Endothelial cell of umbilical vein (primary cell): ENCODE measurements around the gene TAT. TPM values are rescaled to one million over a fixed set of nuclear protein-coding genes. Genes with fewer than 3 reads are reported as not detected.

Source experiments
- BruUV-seq: library from RNA; stranded (reverse); fragments of 400-500 nt; replicated peaks from 2 replicates; lab custom pipeline; 2021; lab: Mats Ljungman, UMichigan
- CTCF ChIA-PET: fragments of 300-600, 350-600 bp; sonication (Branson Sonifier 250); formaldehyde crosslinking; loops from one replicate; lab custom pipeline; 2021; ENCODE audit warnings: antibody characterized with exemption, inconsistent platforms; lab: Charles Lee
- POLR2A ChIA-PET: fragments of 300-600, 350-600 bp; sonication (Branson Sonifier 250); formaldehyde crosslinking; loops from one replicate; lab custom pipeline; 2021; ENCODE audit warnings: antibody characterized with exemption, inconsistent platforms; lab: Charles Lee
- DNase-seq: peaks from one replicate; pipeline ENCODE4 v3.0.0-alpha.2; 2011; ENCODE audit warnings: low read depth, low spot score
- FAIRE-seq: peaks from 2 replicates; lab custom pipeline; 2011; peaks lifted over from hg19 to GRCh38; lab: Jason Lieb, UNC
- H2AFZ ChIP-seq: 2 replicates; pipeline ENCODE4 v1.6.0; 2012; ENCODE audit warnings: low read depth, low read length, control low read depth, inconsistent platforms
- H3K27ac ChIP-seq: 2 replicates; pipeline ENCODE4 v1.5.1; 2011; ENCODE audit warnings: low read depth, mild to moderate bottlenecking, control low read depth, low read length, moderate library complexity; ENCODE audit not compliant: insufficient read depth
- H3K27me3 ChIP-seq, 2 experiments: 2 replicates each; pipeline versions ENCODE4 v1.6.0 to v1.6.1; 2011; ENCODE audit warnings: low read length in 2 of 2, mixed read lengths in 1 of 2; ENCODE audit not compliant: control insufficient read depth in 2 of 2, insufficient read depth in 2 of 2
- H3K36me3 ChIP-seq, 2 experiments: 2 replicates in 1 of 2; 3 replicates in 1 of 2; pipeline ENCODE4 v1.5.1; 2011; ENCODE audit warnings: low read length in 2 of 2, mild to moderate bottlenecking in 1 of 2, moderate library complexity in 1 of 2; ENCODE audit not compliant: control insufficient read depth in 2 of 2, insufficient read depth in 2 of 2; ENCODE audit errors: extremely low read depth in 1 of 2
- H3K4me1 ChIP-seq: 3 replicates; pipeline ENCODE4 v1.5.1; 2011; ENCODE audit warnings: mild to moderate bottlenecking, low read length; ENCODE audit not compliant: control insufficient read depth, insufficient read depth; ENCODE audit errors: extremely low read depth
- H3K4me2 ChIP-seq: 2 replicates; pipeline ENCODE4 v1.6.1; 2011; ENCODE audit warnings: low read length, control low read depth, mixed read lengths; ENCODE audit not compliant: insufficient read depth
- H3K4me3 ChIP-seq, 3 experiments: fragments of 200-600 bp in 1 of 3; sonication (generic), shearing (Covaris generic) in 1 of 3; replicated peaks in 1 of 3; 2 replicates each; pipeline ENCODE4 v1.5.1; 2011 to 2016; ENCODE audit warnings: control low read depth in 3 of 3, low read length in 3 of 3, mild to moderate bottlenecking in 2 of 3, inconsistent platforms in 1 of 3, low read depth in 1 of 3, moderate library complexity in 1 of 3; ENCODE audit not compliant: insufficient read depth in 1 of 3
- H3K79me2 ChIP-seq: 2 replicates; pipeline ENCODE4 v1.6.0; 2012; ENCODE audit warnings: low read length, inconsistent platforms; ENCODE audit not compliant: control insufficient read depth, insufficient read depth
- H3K9ac ChIP-seq: replicated peaks from 2 replicates; pipeline ENCODE3; 2011; ENCODE audit warnings: low read length, control low read depth; ENCODE audit not compliant: insufficient read depth; ENCODE audit errors: extremely low read depth
- H3K9me1 ChIP-seq: replicated peaks from 3 replicates; pipeline ENCODE4 v1.6.0; 2011; ENCODE audit warnings: mild to moderate bottlenecking, low read length; ENCODE audit not compliant: control insufficient read depth, insufficient read depth; ENCODE audit errors: extremely low read depth
- H3K9me3 ChIP-seq: replicated peaks from 2 replicates; pipeline ENCODE4 v1.5.1; 2012; ENCODE audit warnings: low read length, inconsistent platforms; ENCODE audit not compliant: control insufficient read depth, insufficient read depth
- H4K20me1 ChIP-seq: replicated peaks from 2 replicates; pipeline ENCODE3; 2011; ENCODE audit warnings: mild to moderate bottlenecking, low read length; ENCODE audit not compliant: control insufficient read depth, insufficient read depth; ENCODE audit errors: extremely low read depth
- CTCF ChIP-seq, 2 donors: IDR thresholded peaks; 1 replicate in 1 of 2; 2 replicates in 1 of 2; pipeline ENCODE4 v1.5.1; 2011; ENCODE audit warnings: low read length in 2 of 2, mild to moderate bottlenecking in 2 of 2, moderate library complexity in 2 of 2, control low read depth in 1 of 2, inconsistent platforms in 1 of 2, low read depth in 1 of 2; ENCODE audit not compliant: insufficient read depth in 1 of 2; ENCODE audit errors: extremely low read depth in 1 of 2
- EZH2 ChIP-seq: IDR thresholded peaks from 2 replicates; pipeline ENCODE4 v1.6.1; 2012; ENCODE audit warnings: borderline replicate concordance, low read depth, mild to moderate bottlenecking, moderate library complexity, low read length, inconsistent platforms; ENCODE audit not compliant: severe bottlenecking
- FOS ChIP-seq: IDR thresholded peaks from 2 replicates; pipeline ENCODE4 v1.6.1; 2011; ENCODE audit warnings: mild to moderate bottlenecking, low read length, moderate library complexity, borderline replicate concordance; ENCODE audit not compliant: insufficient read depth
- GATA2 ChIP-seq: IDR thresholded peaks from 2 replicates; pipeline ENCODE4 v1.7.0; 2011; ENCODE audit warnings: low read depth, mild to moderate bottlenecking, moderate library complexity, mixed read lengths, low read length; ENCODE audit not compliant: insufficient read length, insufficient read depth
- JUN ChIP-seq: IDR thresholded peaks from 2 replicates; pipeline ENCODE4 v1.6.1; 2011; ENCODE audit warnings: borderline replicate concordance, low read depth; ENCODE audit not compliant: insufficient read length, insufficient read depth
- MAX ChIP-seq: IDR thresholded peaks from 2 replicates; pipeline ENCODE4 v1.6.1; 2011; ENCODE audit not compliant: insufficient read depth, insufficient read length
- MYC ChIP-seq: IDR thresholded peaks from one replicate; pipeline ENCODE4 v1.6.1; 2011; ENCODE audit warnings: mild to moderate bottlenecking, low read depth, low read length
- POLR2A ChIP-seq: IDR thresholded peaks from 2 replicates; pipeline ENCODE4 v1.6.1; 2012; ENCODE audit warnings: low read depth, mild to moderate bottlenecking, control low read depth, low read length
- POLR2AphosphoS5 ChIP-seq: IDR thresholded peaks from 2 replicates; pipeline ENCODE4 v1.6.1; 2012; ENCODE audit warnings: low read depth, mild to moderate bottlenecking, control low read depth, low read length, moderate library complexity; ENCODE audit not compliant: insufficient read depth
- dilution Hi-C: fragments of 300-500 bp; cut with MboI; formaldehyde crosslinking; loops from one replicate; pipeline ENCODE4 v1.15.0; 2019; ENCODE audit warnings: low sequenced_read_pairs; ENCODE audit not compliant: extremely low pct_ligation_motif_present
- intact Hi-C: fragments of 100-400 bp; cut with micrococcal nuclease; formaldehyde crosslinking; loops from one replicate; pipeline ENCODE4 v1.10.0; 2022
- polyA plus RNA-seq, 4 experiments: library from polyadenylated mRNA; depleted of rRNA in 3 of 4; stranded (reverse) in 3 of 4; unstranded in 1 of 4; fragments of >200 nt; gene quantifications; 2 replicates each; pipeline versions ENCODE4 v1.2.1 to v1.2.3, GENCODE V29; 2011 to 2012; ENCODE audit warnings: missing spikeins in 1 of 4
- total RNA-seq: library from RNA; stranded (reverse); gene quantifications from 2 replicates; pipeline ENCODE4 v1.2.3, GENCODE V29; 2021

The TAT gene
- total and polyA plus RNA-seq, 2 donors (not counting 3 experiments of a cell fraction or from before 2014, with no cell fraction given) = not detected

- Histone ChIP-seq H3K79me2 (no peaks in the 10 kb centered on the region), H3K27me3 (peaks cover 0 to 3% of the 10 kb centered on the region in 2 experiments), H3K4me1 (no peaks in the 10 kb centered on the region), H2AFZ (no peak overlapping the region), H3K36me3 (no peaks in the 10 kb centered on the region), H3K27ac (no peak overlapping the region), H3K9ac (no peak overlapping the region), H3K9me1 (no peaks in the 10 kb centered on the region), H3K9me3 (no peaks in the 10 kb centered on the region), H4K20me1 (no peaks in the 10 kb centered on the region), H3K4me2 (no peak overlapping the region), H3K4me3 (no peak overlapping the region)
- dilution Hi-C loops = no loop called here
- POLR2A ChIA-PET = no interaction called here
- DNase-seq = no peak
- CTCF ChIA-PET = interaction anchor here (1.1 kb wide), 1 partner anchor 53 kb away, joined by 3 read pairs; no protein-coding TSS in a partner anchor
- TF ChIP-seq CTCF (IDR thresholded peaks at IDR 0.05; ENCODE audit: extremely low read depth in 1 of 2, insufficient read depth in 1 of 2, low read depth in 1 of 2, low read length in 2 of 2) (no peak), JUN (no peak), GATA2 (no peak), POLR2A (no peak), MYC (no peak), FOS (no peak), MAX (no peak), EZH2 (no peak), POLR2AphosphoS5 (no peak)
- intact Hi-C loops = no loop called here
- no peak for FAIRE-seq
- BruUV-seq = no TSS peak
These were observed 19.6 kb downstream of the TAT start for GRCh38 chr16:71557299-71557698.
